ENCODE measurements around the gene DAD1. TPM values are rescaled to one million over a fixed set of nuclear protein-coding genes. Genes with fewer than 3 reads are reported as not detected.
"Not testable (repeated sequence)": the region's sequence is repeated elsewhere in the genome, so short reads cannot be mapped to it uniquely, and the experiment has no call there.

Gene DAD1
- total RNA-seq, 1 donor, result 369 TPM

GRCh38 chr14:22570132-22570949, 18.7 kb downstream of the DAD1 start:
- peak; percentile 88 for DNase-seq (ENCODE audit: low read depth)
- H3K4me3 ChIP-seq (ENCODE audit: low read depth, low read length), result no peak overlapping the region
- TF ChIP-seq CTCF (IDR thresholded peaks at IDR 0.05; ENCODE audit: insufficient read depth, low read depth, low read length), result peak; percentile 70

- no peak for TF ChIP-seq CTCF (IDR thresholded peaks at IDR 0.05; ENCODE audit: insufficient read depth, low read depth, low read length)
- no peak overlapping the region for H3K4me3 ChIP-seq (ENCODE audit: low read depth, low read length)
- no peak for DNase-seq (ENCODE audit: low read depth)
These were observed 19.3 kb downstream of the DAD1 start for GRCh38 chr14:22569737-22570131.

- no peak overlapping the region for H3K4me3 ChIP-seq (ENCODE audit: low read depth, low read length)
- DNase-seq (ENCODE audit: low read depth), result no peak
- TF ChIP-seq CTCF (IDR thresholded peaks at IDR 0.05; ENCODE audit: insufficient read depth, low read depth, low read length), result no peak
These were observed 19.8 kb downstream of the DAD1 start for GRCh38 chr14:22569106-22569736.

GRCh38 chr14:22567437-22567836, 21.6 kb downstream of the DAD1 start:
- DNase-seq (ENCODE audit: low read depth), result no peak
- no peak for TF ChIP-seq CTCF (IDR thresholded peaks at IDR 0.05; ENCODE audit: insufficient read depth, low read depth, low read length)
- H3K4me3 ChIP-seq (ENCODE audit: low read depth, low read length), result no peak overlapping the region

GRCh38 chr14:22566845-22567244, 22.2 kb downstream of the DAD1 start:
- TF ChIP-seq CTCF (IDR thresholded peaks at IDR 0.05; ENCODE audit: insufficient read depth, low read depth, low read length), result no peak
- DNase-seq (ENCODE audit: low read depth), result no peak
- H3K4me3 ChIP-seq (ENCODE audit: low read depth, low read length), result no peak overlapping the region

GRCh38 chr14:22566266-22566665, 22.8 kb downstream of the DAD1 start:
- H3K4me3 ChIP-seq (ENCODE audit: low read depth, low read length); DNase-seq (ENCODE audit: low read depth): not testable (repeated sequence)

GRCh38 chr14:22565391-22565945, 23.6 kb downstream of the DAD1 start:
- no peak for DNase-seq (ENCODE audit: low read depth)
- no peak for TF ChIP-seq CTCF (IDR thresholded peaks at IDR 0.05; ENCODE audit: insufficient read depth, low read depth, low read length)
- H3K4me3 ChIP-seq (ENCODE audit: low read depth, low read length), result no peak overlapping the region

Measured in fibroblast of villous mesenchyme (primary cell).